SK-N-SH treated with all-trans-retinoic acid at 6 μM for 48 hours (cell line): ENCODE measurements around the gene CFH.

Experiments
- ATAC-seq: fragments of 200-7000 bp; cut with Tn5 transposase; 3 replicates; pipeline ENCODE4 v1.9.1; 2020; ENCODE audit warnings: mild to moderate bottlenecking, moderate library complexity
- ARNTL ChIP-seq: fragments of 450-650 bp; formaldehyde crosslinking; IDR thresholded peaks from 2 replicates; pipeline ENCODE4 v1.5.0; 2020; ENCODE audit warnings: low read depth, mild to moderate bottlenecking, moderate library complexity, borderline replicate concordance
- BACH2 ChIP-seq: fragments of 250-450 bp; sonication (Bioruptor Pico); IDR thresholded peaks from 2 replicates; pipeline ENCODE4 v1.9.0; 2021; ENCODE audit warnings: mild to moderate bottlenecking, borderline replicate concordance
- CSDC2 ChIP-seq: fragments of 250-450 bp; sonication (Bioruptor Pico); IDR thresholded peaks from 2 replicates; pipeline ENCODE4 v1.5.0; 2020; ENCODE audit warnings: mild to moderate bottlenecking, moderate library complexity
- ESRRG ChIP-seq: fragments of 250-450 bp; sonication (Bioruptor Pico); IDR thresholded peaks from 2 replicates; pipeline ENCODE4 v1.6.1; 2021; ENCODE audit warnings: mild to moderate bottlenecking
- GLIS3 ChIP-seq: fragments of 250-450 bp; sonication (Bioruptor Pico); IDR thresholded peaks from 2 replicates; pipeline ENCODE4 v1.5.0; 2020; ENCODE audit warnings: mild to moderate bottlenecking, moderate library complexity
- ISL1 ChIP-seq: fragments of 250-450 bp; sonication (Bioruptor Pico); IDR thresholded peaks from 2 replicates; pipeline ENCODE4 v2.1.2; 2022; ENCODE audit warnings: mild to moderate bottlenecking, moderate library complexity
- OSR1 ChIP-seq: fragments of 250-450 bp; sonication (Bioruptor Pico); IDR thresholded peaks from 2 replicates; pipeline ENCODE4 v1.8.0; 2022; ENCODE audit warnings: moderate library complexity, mild to moderate bottlenecking, inconsistent platforms
- POU6F1 ChIP-seq: fragments of 250-450 bp; sonication (Bioruptor Pico); IDR thresholded peaks from 2 replicates; pipeline ENCODE4 v1.8.0; 2021; ENCODE audit warnings: low read depth, mild to moderate bottlenecking, moderate library complexity, borderline replicate concordance
- PPARA ChIP-seq: fragments of 250-450 bp; sonication (Bioruptor Pico); IDR thresholded peaks from 2 replicates; pipeline ENCODE4 v1.5.0; 2020; ENCODE audit warnings: mild to moderate bottlenecking, borderline replicate concordance
- RARB ChIP-seq: fragments of 250-450 bp; sonication (Bioruptor Pico); IDR thresholded peaks from 2 replicates; pipeline ENCODE4 v1.8.0; 2021; ENCODE audit warnings: mild to moderate bottlenecking, moderate library complexity
- SNAI2 ChIP-seq: fragments of 250-450 bp; sonication (Bioruptor Pico); IDR thresholded peaks from 2 replicates; pipeline ENCODE4 v1.5.0; 2020; ENCODE audit warnings: mild to moderate bottlenecking, moderate library complexity
- TOX ChIP-seq: fragments of 250-450 bp; sonication (Bioruptor Pico); IDR thresholded peaks from 2 replicates; pipeline ENCODE4 v1.8.0; 2021; ENCODE audit warnings: mild to moderate bottlenecking, moderate library complexity, borderline replicate concordance
- ZFP3 ChIP-seq: fragments of 250-450 bp; sonication (Bioruptor Pico); IDR thresholded peaks from 2 replicates; pipeline ENCODE4 v1.5.0; 2020; ENCODE audit warnings: mild to moderate bottlenecking, moderate library complexity
- ZNF565 ChIP-seq: fragments of 450-650 bp; formaldehyde crosslinking; conservative IDR thresholded peaks from 2 replicates; pipeline ENCODE4 v1.5.0; 2020; ENCODE audit warnings: low read depth, mild to moderate bottlenecking, moderate library complexity
- ZNF70 ChIP-seq: fragments of 450-650 bp; formaldehyde crosslinking; IDR thresholded peaks from 2 replicates; pipeline ENCODE4 v1.5.0; 2020; ENCODE audit warnings: mild to moderate bottlenecking, moderate library complexity
- ZNF8 ChIP-seq: fragments of 450-650 bp; formaldehyde crosslinking; IDR thresholded peaks from 2 replicates; pipeline ENCODE4 v1.5.0; 2020; ENCODE audit warnings: mild to moderate bottlenecking, moderate library complexity
- TF ChIP-seq, protein P1 (sequence below): fragments of 250-450 bp; sonication (Bioruptor Pico); IDR thresholded peaks from 2 replicates; pipeline ENCODE4 v1.5.1; 2020; ENCODE audit warnings: low read depth, mild to moderate bottlenecking, moderate library complexity
- TF ChIP-seq, protein P2 (sequence below): fragments of 250-450 bp; sonication (Bioruptor Pico); IDR thresholded peaks from 2 replicates; pipeline ENCODE4 v1.5.0; 2020; ENCODE audit warnings: mild to moderate bottlenecking, moderate library complexity
- TF ChIP-seq, protein P3 (sequence below): fragments of 250-450 bp; sonication (Bioruptor Pico); IDR thresholded peaks from 2 replicates; pipeline ENCODE4 v1.8.0; 2020; ENCODE audit warnings: mild to moderate bottlenecking, moderate library complexity, borderline replicate concordance
- TF ChIP-seq, protein P4 (sequence below): fragments of 250-450 bp; sonication (Bioruptor Pico); IDR thresholded peaks from 2 replicates; pipeline ENCODE4 v1.5.1; 2021; ENCODE audit warnings: mild to moderate bottlenecking, moderate library complexity

The CFH gene

DNA sequence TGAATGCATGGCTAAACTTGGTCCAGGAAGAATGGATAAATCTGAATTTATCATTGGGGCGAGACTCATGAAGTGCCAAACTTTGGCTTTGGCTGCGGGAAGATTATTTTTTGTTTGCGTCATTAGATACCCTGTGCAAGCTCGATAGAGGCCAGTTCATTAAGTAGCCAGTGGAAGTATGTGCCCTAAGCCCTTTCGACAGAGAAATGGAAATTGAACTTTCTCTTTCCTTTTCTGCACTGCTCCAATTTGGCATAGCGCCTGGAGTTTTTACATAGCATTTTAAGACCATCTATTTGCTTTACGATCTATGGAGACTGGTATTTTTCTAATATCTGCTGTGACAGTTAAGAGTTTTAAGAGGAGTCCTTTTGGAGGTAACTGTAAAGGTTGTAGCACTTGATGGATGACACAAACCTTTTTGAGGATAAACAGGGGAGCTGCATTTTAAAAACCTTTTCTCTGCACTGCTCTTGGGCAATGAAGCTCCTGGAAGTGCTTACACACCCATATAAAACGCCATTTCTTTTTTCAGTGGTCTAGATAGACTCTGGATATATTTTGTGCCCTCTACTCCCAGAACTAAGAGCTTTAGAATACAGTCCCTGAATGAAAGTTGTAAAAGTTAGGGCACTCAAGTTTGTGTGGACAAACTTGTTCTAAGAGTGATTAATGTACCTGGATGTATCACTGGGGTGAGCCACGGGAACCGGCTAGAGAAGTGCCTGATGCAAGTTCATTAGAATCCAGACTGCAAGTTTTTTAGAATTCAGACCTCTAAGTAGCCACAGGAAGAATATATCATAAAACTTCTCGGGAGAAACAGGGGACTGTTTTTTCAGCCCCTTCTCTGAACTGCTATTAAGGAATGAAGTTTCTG lies 81.5 kb downstream of the CFH start:
- no peak for ATAC-seq
- TF ChIP-seq PPARA: no peak
- TF ChIP-seq ZNF565 (CRISPR knock-in tag): no peak

- TF ChIP-seq SNAI2 (CRISPR knock-in tag) (no peak), TOX (CRISPR knock-in tag) (no peak), PPARA (no peak), ARNTL (CRISPR knock-in tag) (no peak)
- TF ChIP-seq, protein P1, sequence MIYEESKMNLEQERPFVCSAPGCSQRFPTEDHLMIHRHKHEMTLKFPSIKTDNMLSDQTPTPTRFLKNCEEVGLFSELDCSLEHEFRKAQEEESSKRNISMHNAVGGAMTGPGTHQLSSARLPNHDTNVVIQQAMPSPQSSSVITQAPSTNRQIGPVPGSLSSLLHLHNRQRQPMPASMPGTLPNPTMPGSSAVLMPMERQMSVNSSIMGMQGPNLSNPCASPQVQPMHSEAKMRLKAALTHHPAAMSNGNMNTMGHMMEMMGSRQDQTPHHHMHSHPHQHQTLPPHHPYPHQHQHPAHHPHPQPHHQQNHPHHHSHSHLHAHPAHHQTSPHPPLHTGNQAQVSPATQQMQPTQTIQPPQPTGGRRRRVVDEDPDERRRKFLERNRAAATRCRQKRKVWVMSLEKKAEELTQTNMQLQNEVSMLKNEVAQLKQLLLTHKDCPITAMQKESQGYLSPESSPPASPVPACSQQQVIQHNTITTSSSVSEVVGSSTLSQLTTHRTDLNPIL: no peak
- ATAC-seq: no peak
These were observed 82.2 kb downstream of the CFH start for GRCh38 chr1:196734006-196734405.

DNA sequence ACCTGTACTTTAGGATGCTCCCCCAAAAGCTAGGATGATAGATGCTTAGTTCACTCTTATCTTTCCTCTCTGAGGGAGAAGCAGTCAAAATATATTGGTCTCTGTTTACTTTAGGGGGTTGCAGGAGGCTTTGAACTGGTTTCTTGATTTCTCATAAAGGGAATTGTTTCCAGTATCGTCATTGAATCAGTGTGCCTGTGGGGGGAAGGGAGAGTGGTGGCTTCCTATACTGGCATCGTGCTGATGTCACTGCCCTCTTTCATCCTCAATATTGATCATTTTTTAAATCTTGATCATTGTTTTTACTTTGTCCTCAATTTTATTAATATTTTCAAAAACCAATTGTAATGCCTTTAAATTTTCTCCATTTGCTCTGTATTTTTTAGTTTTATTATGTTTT lies 82.6 kb downstream of the CFH start:
- no peak for ATAC-seq
- no peak for TF ChIP-seq ZNF70
- no peak for TF ChIP-seq ISL1 (CRISPR knock-in tag)
- TF ChIP-seq, protein P2, sequence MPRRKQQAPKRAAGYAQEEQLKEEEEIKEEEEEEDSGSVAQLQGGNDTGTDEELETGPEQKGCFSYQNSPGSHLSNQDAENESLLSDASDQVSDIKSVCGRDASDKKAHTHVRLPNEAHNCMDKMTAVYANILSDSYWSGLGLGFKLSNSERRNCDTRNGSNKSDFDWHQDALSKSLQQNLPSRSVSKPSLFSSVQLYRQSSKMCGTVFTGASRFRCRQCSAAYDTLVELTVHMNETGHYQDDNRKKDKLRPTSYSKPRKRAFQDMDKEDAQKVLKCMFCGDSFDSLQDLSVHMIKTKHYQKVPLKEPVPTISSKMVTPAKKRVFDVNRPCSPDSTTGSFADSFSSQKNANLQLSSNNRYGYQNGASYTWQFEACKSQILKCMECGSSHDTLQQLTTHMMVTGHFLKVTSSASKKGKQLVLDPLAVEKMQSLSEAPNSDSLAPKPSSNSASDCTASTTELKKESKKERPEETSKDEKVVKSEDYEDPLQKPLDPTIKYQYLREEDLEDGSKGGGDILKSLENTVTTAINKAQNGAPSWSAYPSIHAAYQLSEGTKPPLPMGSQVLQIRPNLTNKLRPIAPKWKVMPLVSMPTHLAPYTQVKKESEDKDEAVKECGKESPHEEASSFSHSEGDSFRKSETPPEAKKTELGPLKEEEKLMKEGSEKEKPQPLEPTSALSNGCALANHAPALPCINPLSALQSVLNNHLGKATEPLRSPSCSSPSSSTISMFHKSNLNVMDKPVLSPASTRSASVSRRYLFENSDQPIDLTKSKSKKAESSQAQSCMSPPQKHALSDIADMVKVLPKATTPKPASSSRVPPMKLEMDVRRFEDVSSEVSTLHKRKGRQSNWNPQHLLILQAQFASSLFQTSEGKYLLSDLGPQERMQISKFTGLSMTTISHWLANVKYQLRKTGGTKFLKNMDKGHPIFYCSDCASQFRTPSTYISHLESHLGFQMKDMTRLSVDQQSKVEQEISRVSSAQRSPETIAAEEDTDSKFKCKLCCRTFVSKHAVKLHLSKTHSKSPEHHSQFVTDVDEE (CRISPR knock-in tag): no peak
- no peak for TF ChIP-seq POU6F1 (CRISPR knock-in tag)
- TF ChIP-seq, protein P1: no peak
- TF ChIP-seq TOX (CRISPR knock-in tag): no peak
- no peak for TF ChIP-seq GLIS3 (CRISPR knock-in tag)
- TF ChIP-seq, protein P3, sequence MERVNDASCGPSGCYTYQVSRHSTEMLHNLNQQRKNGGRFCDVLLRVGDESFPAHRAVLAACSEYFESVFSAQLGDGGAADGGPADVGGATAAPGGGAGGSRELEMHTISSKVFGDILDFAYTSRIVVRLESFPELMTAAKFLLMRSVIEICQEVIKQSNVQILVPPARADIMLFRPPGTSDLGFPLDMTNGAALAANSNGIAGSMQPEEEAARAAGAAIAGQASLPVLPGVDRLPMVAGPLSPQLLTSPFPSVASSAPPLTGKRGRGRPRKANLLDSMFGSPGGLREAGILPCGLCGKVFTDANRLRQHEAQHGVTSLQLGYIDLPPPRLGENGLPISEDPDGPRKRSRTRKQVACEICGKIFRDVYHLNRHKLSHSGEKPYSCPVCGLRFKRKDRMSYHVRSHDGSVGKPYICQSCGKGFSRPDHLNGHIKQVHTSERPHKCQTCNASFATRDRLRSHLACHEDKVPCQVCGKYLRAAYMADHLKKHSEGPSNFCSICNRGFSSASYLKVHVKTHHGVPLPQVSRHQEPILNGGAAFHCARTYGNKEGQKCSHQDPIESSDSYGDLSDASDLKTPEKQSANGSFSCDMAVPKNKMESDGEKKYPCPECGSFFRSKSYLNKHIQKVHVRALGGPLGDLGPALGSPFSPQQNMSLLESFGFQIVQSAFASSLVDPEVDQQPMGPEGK (CRISPR knock-in tag): no peak
- TF ChIP-seq ESRRG (CRISPR knock-in tag): no peak
- TF ChIP-seq ZFP3 (CRISPR knock-in tag): no peak
- TF ChIP-seq BACH2 (CRISPR knock-in tag): no peak
- no peak for TF ChIP-seq OSR1 (CRISPR knock-in tag)
- TF ChIP-seq RARB: no peak
- TF ChIP-seq, protein P4, sequence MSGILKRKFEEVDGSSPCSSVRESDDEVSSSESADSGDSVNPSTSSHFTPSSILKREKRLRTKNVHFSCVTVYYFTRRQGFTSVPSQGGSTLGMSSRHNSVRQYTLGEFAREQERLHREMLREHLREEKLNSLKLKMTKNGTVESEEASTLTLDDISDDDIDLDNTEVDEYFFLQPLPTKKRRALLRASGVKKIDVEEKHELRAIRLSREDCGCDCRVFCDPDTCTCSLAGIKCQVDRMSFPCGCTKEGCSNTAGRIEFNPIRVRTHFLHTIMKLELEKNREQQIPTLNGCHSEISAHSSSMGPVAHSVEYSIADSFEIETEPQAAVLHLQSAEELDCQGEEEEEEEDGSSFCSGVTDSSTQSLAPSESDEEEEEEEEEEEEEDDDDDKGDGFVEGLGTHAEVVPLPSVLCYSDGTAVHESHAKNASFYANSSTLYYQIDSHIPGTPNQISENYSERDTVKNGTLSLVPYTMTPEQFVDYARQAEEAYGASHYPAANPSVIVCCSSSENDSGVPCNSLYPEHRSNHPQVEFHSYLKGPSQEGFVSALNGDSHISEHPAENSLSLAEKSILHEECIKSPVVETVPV (CRISPR knock-in tag): no peak
- TF ChIP-seq CSDC2 (CRISPR knock-in tag): no peak
- TF ChIP-seq ZNF8 (CRISPR knock-in tag): no peak
